NCI-H526 (cell line): ENCODE data around the gene PAEP.
"Not testable (repeated sequence)": the region's sequence is repeated elsewhere in the genome, so short reads cannot be mapped to it uniquely, and the experiment has no call there.

ENCODE experiments used
- DNase-seq, 2 experiments: peaks; one replicate each; lab custom pipeline; 2025; lab: John Stamatoyannopoulos, UW

PAEP gene

GRCh38 chr9:135561391-135562234 is at the start of gene PAEP:
Gene PAEP (plus strand): TSS chr9:135561756.
- no peak for DNase-seq

GRCh38 chr9:135512241-135512603 is 49.3 kb upstream of the PAEP start:
- no peak for DNase-seq

GRCh38 chr9:135512904-135513303 is 48.7 kb upstream of the PAEP start:
- no peak for DNase-seq

- no peak for DNase-seq
These were observed 48.2 kb upstream of the PAEP start for GRCh38 chr9:135513351-135513846.

GRCh38 chr9:135513906-135514305 is 47.6 kb upstream of the PAEP start:
- DNase-seq, result not testable (repeated sequence)

- DNase-seq, result no peak
These were observed 47.0 kb upstream of the PAEP start for GRCh38 chr9:135514342-135515082.

- no peak for DNase-seq
These were observed 46.2 kb upstream of the PAEP start for GRCh38 chr9:135515083-135515951.

- no peak for DNase-seq
These were observed 45.3 kb upstream of the PAEP start for GRCh38 chr9:135516132-135516860.

GRCh38 chr9:135517407-135517822 is 44.1 kb upstream of the PAEP start:
- DNase-seq, result no peak

GRCh38 chr9:135519179-135519971 is 42.2 kb upstream of the PAEP start:
- DNase-seq, result no peak

GRCh38 chr9:135520916-135521607 is 40.5 kb upstream of the PAEP start, which contains the start of gene LCN1:
Gene LCN1 (plus strand): TSS chr9:135521440. CDS start chr9:135521498, 58 bp downstream.
- DNase-seq, result no peak

- DNase-seq, result no peak
These were observed 39.9 kb upstream of the PAEP start for GRCh38 chr9:135521608-135522095.

- no peak for DNase-seq
These were observed 39.2 kb upstream of the PAEP start for GRCh38 chr9:135522137-135522877.

- DNase-seq, result no peak
These were observed 38.6 kb upstream of the PAEP start for GRCh38 chr9:135522931-135523330.

- no peak for DNase-seq
These were observed 37.9 kb upstream of the PAEP start for GRCh38 chr9:135523521-135524129.

- no peak for DNase-seq
These were observed 37.3 kb upstream of the PAEP start for GRCh38 chr9:135524130-135524861.

- DNase-seq, result no peak
These were observed 36.1 kb upstream of the PAEP start for GRCh38 chr9:135525241-135526088.
